Measurements from ENCODE around the gene IKZF3.

DNA sequence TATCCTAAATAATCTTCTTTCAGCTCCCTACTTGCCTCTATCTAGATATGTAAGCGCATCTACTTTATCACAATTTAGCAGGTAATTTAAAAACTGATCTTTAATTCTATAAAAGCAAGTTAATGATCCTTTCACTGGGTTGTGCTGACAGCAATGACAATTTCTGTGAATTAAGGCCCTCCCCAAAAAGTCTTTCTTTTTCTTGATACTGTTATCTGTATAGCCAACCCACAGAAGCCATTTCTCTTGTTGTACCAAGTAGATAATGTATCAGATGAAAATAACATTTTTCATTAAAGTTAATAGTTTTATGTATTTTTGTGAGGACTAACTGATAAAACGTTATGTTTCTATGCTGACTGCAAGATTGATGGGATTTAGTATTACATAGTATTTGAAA is 7.7 kb upstream of the IKZF3 start:
- TF ChIP-seq CTCF (IDR thresholded peaks at IDR 0.05; ENCODE audit: insufficient read depth, low read depth, low read length) (no peak), EZH2 (IDR thresholded peaks at IDR 0.05; ENCODE audit: insufficient read depth, low read length) (no peak)
